ENCODE data around the gene FCAMR.

DNA sequence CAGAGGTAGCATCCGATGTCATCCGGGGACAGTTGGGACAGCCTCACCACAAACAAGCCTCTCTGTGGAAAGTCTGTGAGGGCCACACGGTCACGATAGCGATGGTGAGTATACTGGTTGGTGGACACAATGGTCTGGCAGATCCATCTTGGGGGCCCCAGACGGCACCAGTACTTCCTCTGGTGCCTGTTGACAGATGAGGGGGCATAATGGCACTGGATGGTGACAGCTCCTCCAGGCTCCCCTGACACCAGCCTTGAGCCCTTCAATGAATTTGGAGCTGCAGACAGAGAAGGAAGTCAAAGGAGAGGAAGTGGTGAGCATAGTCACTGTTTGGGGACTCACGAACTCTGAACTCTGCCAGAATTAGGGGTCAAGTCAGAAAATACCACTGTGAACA is 8.0 kb downstream of the FCAMR start:
- TF ChIP-seq ZNF169 (tag by site-specific recombination; IDR thresholded peaks at IDR 0.05), result no peak
- no peak for TF ChIP-seq ZNF121 (tag by site-specific recombination; IDR thresholded peaks at IDR 0.05)
- TF ChIP-seq, protein P1, sequence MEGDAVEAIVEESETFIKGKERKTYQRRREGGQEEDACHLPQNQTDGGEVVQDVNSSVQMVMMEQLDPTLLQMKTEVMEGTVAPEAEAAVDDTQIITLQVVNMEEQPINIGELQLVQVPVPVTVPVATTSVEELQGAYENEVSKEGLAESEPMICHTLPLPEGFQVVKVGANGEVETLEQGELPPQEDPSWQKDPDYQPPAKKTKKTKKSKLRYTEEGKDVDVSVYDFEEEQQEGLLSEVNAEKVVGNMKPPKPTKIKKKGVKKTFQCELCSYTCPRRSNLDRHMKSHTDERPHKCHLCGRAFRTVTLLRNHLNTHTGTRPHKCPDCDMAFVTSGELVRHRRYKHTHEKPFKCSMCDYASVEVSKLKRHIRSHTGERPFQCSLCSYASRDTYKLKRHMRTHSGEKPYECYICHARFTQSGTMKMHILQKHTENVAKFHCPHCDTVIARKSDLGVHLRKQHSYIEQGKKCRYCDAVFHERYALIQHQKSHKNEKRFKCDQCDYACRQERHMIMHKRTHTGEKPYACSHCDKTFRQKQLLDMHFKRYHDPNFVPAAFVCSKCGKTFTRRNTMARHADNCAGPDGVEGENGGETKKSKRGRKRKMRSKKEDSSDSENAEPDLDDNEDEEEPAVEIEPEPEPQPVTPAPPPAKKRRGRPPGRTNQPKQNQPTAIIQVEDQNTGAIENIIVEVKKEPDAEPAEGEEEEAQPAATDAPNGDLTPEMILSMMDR (tag by site-specific recombination; IDR thresholded peaks at IDR 0.05), result no peak
- TF ChIP-seq, protein P2, sequence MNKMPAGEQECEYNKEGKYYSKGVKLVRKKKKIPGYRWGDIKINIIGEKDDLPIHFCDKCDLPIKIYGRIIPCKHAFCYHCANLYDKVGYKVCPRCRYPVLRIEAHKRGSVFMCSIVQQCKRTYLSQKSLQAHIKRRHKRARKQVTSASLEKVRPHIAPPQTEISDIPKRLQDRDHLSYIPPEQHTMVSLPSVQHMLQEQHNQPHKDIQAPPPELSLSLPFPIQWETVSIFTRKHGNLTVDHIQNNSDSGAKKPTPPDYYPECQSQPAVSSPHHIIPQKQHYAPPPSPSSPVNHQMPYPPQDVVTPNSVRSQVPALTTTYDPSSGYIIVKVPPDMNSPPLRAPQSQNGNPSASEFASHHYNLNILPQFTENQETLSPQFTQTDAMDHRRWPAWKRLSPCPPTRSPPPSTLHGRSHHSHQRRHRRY (tag by site-specific recombination; IDR thresholded peaks at IDR 0.05), result no peak
- TF ChIP-seq, protein P3, sequence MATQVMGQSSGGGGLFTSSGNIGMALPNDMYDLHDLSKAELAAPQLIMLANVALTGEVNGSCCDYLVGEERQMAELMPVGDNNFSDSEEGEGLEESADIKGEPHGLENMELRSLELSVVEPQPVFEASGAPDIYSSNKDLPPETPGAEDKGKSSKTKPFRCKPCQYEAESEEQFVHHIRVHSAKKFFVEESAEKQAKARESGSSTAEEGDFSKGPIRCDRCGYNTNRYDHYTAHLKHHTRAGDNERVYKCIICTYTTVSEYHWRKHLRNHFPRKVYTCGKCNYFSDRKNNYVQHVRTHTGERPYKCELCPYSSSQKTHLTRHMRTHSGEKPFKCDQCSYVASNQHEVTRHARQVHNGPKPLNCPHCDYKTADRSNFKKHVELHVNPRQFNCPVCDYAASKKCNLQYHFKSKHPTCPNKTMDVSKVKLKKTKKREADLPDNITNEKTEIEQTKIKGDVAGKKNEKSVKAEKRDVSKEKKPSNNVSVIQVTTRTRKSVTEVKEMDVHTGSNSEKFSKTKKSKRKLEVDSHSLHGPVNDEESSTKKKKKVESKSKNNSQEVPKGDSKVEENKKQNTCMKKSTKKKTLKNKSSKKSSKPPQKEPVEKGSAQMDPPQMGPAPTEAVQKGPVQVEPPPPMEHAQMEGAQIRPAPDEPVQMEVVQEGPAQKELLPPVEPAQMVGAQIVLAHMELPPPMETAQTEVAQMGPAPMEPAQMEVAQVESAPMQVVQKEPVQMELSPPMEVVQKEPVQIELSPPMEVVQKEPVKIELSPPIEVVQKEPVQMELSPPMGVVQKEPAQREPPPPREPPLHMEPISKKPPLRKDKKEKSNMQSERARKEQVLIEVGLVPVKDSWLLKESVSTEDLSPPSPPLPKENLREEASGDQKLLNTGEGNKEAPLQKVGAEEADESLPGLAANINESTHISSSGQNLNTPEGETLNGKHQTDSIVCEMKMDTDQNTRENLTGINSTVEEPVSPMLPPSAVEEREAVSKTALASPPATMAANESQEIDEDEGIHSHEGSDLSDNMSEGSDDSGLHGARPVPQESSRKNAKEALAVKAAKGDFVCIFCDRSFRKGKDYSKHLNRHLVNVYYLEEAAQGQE (tag by site-specific recombination; IDR thresholded peaks at IDR 0.05), result no peak

All from HEK293 (cell line).